HG02678 (cell line): ENCODE data around the gene PAM.
"Not testable (repeated sequence)": the region's sequence is repeated elsewhere in the genome, so short reads cannot be mapped to it uniquely, and the experiment has no call there.

Source experiments
- ATAC-seq: cut with Tn5 transposase; IDR thresholded peaks from one replicate; pipeline ENCODE4 v1.9.1; 2021; ENCODE audit warnings: mild to moderate bottlenecking, moderate library complexity; ENCODE audit not compliant: unreplicated experiment

The PAM gene

DNA sequence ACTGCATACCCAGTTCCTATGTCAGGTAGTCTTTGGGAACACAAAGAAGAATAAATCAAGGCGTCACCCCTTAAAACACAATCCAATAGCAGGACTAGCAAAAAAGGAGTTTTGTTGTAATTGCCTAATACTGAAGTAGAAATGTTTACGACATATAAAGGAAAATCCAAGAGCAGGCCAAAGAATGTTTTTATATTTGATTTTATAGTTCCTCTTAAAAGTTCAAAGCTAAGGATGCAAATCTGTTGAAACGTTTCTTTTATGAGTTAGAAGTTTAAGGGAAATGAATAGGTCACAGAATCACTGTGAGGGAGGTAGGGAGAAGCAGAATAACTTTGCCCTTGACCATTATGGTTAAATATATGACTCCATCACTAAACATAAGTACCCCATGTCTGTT is 136.1 kb downstream of the PAM start:
- no peak for ATAC-seq

DNA sequence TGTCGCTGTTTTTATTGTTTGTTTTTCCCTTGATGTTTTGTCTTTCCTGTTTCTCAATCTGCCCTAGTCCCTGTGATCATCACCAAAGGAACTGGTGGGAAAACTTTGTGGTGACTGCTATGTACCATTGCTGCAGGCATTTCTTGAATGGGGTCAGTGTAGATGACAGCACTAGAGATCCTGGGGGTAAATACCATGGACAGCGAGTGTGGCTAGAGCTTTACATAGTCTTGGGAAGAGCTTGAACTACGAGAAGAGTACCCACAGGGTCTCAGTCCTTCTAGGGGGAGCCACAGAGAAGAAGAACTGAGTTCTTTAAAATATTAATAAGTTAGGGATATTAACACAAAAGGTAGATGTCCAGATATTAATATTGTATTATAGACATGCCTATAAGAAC is 138.8 kb downstream of the PAM start:
- ATAC-seq, result no peak

DNA sequence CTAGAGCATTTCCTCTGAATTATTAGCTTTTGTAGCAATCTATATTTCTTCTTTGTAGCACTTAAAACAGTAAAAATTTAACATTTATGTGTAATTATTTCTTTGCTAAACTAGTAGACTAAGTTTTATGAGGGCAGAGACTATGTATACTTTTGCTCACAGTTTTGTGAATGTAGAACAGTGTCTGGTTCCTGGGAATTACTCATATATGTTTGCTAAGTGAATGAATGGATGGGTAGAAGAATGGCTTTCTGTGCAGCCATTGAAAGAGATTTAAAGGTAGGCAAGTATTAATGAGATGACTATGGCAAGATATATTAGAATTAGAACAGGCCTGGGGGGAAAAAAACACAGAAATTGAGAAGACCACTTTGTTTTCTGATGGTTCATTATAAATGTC is 140.1 kb downstream of the PAM start:
- no peak for ATAC-seq

- ATAC-seq, result no peak
These were observed 140.9 kb downstream of the PAM start for GRCh38 chr5:102895976-102896375.

GRCh38 chr5:102901424-102902134 is 146.5 kb downstream of the PAM start:
- ATAC-seq, result no peak

DNA sequence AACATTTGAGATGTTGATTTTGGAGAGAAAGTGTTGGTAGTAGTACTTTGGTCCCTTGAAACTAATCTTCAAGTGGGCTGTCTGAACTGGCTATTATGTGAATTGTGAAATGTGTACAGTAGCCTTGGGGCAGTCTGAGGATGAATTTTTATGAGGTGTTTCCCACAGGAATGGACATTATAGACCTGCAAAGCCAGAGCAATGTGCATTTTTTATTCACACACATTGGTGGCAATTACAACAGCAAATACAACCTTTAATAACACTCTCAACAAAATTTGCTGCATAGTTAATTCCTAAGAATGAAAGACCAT is 147.0 kb downstream of the PAM start:
- no peak for ATAC-seq

GRCh38 chr5:102902647-102903046 is 147.5 kb downstream of the PAM start:
- no peak for ATAC-seq

GRCh38 chr5:102903074-102903871 is 148.2 kb downstream of the PAM start:
- no peak for ATAC-seq

- no peak for ATAC-seq
These were observed 150.0 kb downstream of the PAM start for GRCh38 chr5:102905056-102905455.

DNA sequence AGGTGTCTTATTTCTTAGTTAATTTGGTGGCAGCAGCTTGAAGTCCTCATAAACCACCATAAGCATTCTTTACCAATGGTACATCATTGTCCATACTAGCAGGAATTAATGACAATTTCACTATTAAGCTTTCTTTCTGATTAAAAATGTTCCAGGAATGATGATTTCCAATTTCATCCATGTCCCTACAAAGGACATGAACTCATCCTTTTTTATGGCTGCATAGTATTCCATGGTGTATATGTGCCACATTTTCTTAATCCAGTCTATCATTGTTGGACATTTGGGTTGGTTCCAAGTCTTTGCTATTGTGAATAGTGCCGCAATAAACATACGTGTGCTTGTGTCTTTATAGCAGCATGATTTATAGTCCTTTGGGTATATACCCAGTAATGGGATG is 152.0 kb downstream of the PAM start:
- ATAC-seq, result not testable (repeated sequence)

DNA sequence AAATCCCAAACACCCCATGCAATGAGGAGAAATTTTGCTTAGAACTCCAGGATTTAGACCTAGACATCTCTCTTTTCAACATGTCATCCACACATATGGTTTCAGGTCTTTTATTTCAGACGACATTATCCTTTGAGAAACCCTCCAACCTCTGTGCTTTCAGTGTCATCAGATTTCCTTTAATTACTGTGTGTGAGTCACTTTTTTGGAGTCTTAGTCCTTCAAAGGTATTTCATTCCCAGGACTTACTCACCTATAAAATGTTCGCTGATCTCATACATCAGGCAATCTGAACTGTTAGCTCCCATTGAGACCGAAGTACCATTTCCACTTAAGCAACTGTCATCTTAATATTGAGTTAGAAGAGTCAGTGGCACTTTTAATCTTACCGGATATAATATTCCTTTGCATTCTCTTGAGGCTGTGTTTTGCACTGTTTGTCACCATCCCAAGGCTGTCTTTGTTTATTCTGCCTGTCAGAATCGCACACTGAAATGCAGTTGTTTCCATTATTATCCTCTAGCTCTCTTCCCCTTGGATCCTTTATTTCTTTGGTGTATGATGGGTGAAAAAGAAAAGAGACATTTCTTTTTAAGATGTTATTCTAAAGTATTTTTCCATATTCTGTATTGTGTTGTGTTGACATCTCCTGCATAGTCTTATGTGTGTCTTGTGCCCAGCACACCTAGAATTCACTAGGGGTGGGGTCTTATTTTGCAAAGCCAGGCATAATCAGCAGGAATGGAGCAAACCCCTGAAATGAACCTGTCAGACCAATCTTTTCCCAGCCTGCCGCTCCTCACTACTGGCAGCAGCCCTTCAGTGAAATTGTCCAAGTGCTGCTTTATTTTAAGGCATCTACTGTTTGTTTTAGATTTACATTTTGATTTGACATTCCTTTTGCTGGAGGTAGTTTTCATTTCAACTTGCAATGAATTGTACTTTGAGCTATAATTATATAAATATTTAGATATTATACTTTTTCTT is 155.4 kb downstream of the PAM start:
- no peak for ATAC-seq

DNA sequence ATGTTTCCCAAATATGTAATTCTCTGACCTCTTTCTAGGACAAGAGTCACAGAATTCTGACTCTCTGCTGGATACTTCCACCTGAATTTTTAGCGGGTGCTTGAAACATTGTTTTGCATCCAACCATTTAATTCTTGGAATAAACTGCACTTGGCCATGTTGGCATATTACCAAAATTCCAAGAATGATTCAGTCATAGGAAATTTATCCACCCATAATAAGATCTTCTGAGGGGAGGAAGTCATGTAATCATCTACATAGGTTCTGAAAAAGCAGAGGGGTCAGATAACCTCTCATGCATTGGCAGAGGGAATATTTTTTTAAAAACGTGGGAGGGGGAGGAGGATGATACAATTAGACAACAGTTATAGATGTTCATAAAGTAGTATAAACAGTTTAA is 156.9 kb downstream of the PAM start:
- ATAC-seq, result no peak

GRCh38 chr5:102916109-102916508 is 161.0 kb downstream of the PAM start:
- ATAC-seq, result no peak

DNA sequence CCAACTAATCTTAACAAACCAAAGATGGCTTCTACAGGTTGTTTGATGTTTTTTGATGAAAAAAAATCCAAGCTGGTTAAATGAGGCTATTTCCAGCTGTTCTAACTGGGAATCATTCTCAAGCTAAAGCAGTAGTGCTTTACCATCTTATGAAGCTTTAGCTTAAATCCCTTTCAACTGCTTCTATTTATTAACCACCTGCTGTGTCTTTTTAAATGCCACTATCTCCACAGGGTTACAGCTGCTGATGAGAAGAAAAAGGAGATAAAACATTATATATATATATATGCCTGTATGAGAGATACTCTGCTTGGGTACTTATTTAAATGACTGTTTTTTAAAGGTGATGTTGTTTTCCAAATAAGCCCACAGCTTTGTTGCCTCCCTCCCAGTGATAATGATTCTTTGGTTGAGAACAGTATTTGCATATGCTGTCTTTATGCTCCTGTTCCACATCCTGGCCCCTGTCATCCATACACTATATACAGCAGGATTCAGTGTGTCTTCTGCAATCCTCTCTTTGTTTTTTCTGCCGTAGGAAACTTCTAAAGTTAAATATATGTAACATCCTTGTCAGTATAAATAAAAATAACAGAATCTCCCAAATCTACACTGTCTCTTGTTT is 164.0 kb downstream of the PAM start:
- ATAC-seq, result no peak

DNA sequence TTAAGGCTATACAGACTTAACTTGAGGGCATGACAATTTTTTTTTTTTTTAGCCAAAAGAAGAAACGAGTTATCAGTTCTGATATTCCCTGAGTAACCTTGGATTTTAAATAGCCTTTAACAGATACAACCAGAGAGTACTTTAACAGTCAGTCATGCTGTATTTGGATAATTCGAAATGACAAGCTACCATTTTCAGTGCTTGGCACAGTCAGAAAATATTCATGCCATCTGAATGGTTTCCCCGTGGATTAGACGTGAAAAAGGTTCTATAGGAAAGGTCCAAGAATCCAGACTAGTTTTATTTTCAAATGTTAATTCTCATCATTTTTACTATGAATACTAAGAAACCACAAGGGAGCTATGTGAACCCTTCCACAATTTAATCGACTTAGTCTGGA is 165.7 kb downstream of the PAM start:
- no peak for ATAC-seq

DNA sequence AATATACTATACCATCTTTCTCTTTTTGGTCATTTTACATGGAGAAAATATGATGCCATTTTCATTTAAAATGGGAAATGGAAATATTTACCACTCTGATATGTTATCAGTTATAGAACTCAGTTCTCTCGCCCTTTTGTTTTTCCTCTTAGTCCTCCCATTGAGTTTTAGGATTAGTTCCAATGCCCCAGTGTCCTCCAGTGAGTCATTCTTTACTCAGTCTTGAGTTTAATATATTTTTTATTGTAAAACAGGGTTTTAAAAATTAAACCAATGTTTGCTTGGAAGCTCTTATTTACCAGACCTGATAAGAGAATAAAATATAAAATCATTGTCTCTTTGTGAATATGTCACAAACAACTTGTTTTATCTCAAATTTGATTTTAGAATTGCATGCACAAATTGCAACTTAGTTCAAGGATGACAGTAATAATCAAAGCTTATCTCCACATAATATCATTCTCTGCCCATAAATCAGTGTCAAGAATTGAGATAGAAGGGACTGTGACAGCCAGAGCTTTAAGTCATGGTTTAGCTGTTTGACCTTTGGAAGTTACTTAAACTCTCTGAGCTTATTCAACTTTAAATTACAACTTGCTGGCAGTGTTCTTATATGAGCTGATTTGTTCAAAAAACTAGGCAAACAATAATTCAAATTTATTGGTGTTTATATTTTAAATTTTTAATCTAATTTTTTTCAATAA is 166.4 kb downstream of the PAM start:
- no peak for ATAC-seq

- ATAC-seq, result no peak
These were observed 167.1 kb downstream of the PAM start for GRCh38 chr5:102922111-102922720.

DNA sequence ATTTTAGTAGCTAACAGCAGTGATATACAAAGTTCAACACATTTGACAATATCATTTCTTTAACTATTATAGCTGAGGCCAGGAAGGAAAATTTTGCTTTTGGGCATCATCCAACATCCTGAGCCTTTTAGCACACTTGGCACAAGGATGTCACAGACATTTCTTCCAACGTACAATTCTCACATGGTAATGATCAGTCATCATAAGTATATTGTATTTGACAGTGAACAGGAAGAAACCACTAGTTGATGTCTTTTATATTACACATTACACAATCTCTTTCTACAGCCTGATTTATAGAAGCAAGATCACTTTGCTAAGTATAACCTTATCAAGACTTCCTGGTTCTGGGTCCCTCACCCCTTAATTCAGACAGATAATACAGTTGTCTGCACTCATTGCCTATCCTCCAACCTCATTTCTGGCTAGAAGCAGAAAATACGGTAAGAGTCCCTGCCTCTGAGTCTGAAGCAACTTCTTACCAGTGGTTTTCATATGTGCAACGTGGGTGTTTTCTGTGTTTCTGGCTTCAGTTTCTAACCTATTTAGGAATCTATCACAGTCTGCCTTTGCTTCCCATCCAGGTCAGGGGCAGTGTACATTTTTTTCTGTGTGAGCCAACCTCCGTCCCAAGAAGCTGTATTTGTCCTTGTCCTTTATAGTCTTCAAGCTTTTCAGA is 167.8 kb downstream of the PAM start:
- no peak for ATAC-seq

GRCh38 chr5:102924963-102925362 is 169.9 kb downstream of the PAM start:
- ATAC-seq, result no peak
